Measurements from ENCODE around the gene ABCB6.

Gene ABCB6

GRCh38 chr2:219244789-219245147 is 26.0 kb upstream of the ABCB6 start:
- H3K4me3 ChIP-seq (ENCODE audit: low read length), result peak overlapping the region; percentile 92
- TF ChIP-seq, protein P1, sequence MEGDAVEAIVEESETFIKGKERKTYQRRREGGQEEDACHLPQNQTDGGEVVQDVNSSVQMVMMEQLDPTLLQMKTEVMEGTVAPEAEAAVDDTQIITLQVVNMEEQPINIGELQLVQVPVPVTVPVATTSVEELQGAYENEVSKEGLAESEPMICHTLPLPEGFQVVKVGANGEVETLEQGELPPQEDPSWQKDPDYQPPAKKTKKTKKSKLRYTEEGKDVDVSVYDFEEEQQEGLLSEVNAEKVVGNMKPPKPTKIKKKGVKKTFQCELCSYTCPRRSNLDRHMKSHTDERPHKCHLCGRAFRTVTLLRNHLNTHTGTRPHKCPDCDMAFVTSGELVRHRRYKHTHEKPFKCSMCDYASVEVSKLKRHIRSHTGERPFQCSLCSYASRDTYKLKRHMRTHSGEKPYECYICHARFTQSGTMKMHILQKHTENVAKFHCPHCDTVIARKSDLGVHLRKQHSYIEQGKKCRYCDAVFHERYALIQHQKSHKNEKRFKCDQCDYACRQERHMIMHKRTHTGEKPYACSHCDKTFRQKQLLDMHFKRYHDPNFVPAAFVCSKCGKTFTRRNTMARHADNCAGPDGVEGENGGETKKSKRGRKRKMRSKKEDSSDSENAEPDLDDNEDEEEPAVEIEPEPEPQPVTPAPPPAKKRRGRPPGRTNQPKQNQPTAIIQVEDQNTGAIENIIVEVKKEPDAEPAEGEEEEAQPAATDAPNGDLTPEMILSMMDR (conservative IDR thresholded peaks at IDR 0.05; ENCODE audit: low read depth, low read length), result no peak
- no peak for DNase-seq (ENCODE audit: low read depth)

DNA sequence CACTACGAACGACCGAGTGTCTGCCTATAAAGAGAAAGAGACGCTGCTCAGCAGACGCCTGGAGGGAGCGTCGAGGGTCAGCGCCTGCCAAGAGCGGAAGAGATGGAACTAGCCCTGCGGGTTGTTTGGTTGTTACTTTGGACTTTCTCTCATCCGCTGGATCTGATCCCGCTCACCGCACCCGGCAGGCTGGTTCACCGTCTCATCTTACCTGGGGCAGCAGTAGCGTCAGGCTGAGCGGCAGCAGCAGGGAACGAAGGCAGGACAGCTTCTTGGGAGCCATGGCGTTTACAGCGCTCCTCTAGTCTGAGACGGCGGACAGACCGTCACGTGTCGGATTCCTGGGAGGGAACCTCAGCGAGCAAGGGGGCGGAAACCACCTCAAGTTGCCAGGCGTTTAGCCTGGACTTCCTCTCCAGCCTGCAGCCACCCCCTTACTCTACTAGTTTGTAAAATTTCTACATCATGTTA is 24.6 kb upstream of the ABCB6 start:
- TF ChIP-seq, protein P1 (conservative IDR thresholded peaks at IDR 0.05; ENCODE audit: low read depth, low read length), result no peak
- H3K4me3 ChIP-seq (ENCODE audit: low read length), result peak overlapping the region; percentile 11
- DNase-seq (ENCODE audit: low read depth), result no peak

DNA sequence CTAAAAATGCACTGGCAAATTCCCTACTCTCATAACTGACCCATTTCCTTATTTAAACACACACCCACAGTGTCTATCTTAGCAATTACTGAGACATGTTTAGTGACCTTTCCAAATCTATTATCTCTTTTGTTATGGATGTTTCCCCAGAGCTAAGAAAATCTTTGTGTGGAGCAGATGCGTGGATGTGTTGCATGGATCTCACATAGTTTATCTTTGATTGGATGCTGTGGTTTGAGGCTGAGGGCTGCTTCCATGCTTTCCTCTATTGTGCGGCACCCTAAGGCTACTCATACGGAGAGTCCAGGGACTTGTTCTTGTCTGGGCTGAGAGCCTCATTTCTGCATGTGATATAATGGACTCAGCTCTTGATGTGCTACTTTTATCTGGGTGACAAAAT is 15.6 kb upstream of the ABCB6 start:
- no peak overlapping the region for H3K4me3 ChIP-seq (ENCODE audit: low read length)
- no peak for DNase-seq (ENCODE audit: low read depth)
- TF ChIP-seq, protein P1 (conservative IDR thresholded peaks at IDR 0.05; ENCODE audit: low read depth, low read length), result no peak

- H3K4me3 ChIP-seq (ENCODE audit: low read length), result peak overlapping the region; percentile 87
- TF ChIP-seq, protein P1 (conservative IDR thresholded peaks at IDR 0.05; ENCODE audit: low read depth, low read length), result no peak
- DNase-seq (ENCODE audit: low read depth), result no peak
These were observed 11.3 kb upstream of the ABCB6 start for GRCh38 chr2:219230059-219230540.

- peak; percentile 97 for DNase-seq (ENCODE audit: low read depth)
- H3K4me3 ChIP-seq (ENCODE audit: low read length), result peak within 1 kb of the TSS; percentile 87
- TF ChIP-seq, protein P1 (conservative IDR thresholded peaks at IDR 0.05; ENCODE audit: low read depth, low read length), result no peak
These were observed 10.7 kb upstream of the ABCB6 start, which contains the start of the genes ANKZF1 and ATG9A for GRCh38 chr2:219229305-219230058. TSS of gene ANKZF1 (plus strand) at chr2:219229806. CDS start at chr2:219230258, 452 bp downstream. TSS of gene ATG9A (minus strand) at chr2:219229636. CDS start at chr2:219228024, 1,612 bp downstream.

DNA sequence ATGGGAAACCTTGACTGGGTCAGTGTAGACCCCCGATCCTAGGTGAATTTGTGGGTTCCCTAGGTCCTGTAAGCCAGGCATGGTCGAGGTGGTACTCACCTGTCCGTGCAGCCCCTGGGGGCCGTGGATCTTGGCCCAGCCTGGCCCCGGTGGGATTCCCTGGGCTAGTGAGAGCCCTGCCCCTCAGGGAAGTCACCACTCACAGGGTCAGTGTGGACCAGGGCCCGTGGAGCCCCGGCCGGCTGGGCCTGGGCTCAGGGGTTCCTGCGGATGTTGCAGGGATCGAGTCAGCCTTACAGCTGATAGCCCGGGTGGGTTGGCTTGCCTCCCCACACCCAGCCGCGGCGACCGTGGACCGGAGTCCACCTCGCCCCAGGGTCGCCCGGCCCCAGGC is 10.2 kb upstream of the ABCB6 start:
- H3K4me3 ChIP-seq (ENCODE audit: low read length), result peak overlapping the region; percentile 87
- TF ChIP-seq, protein P1 (conservative IDR thresholded peaks at IDR 0.05; ENCODE audit: low read depth, low read length), result no peak

More for the DNA sequence above, 10.2 kb upstream of the ABCB6 start:
- DNase-seq (ENCODE audit: low read depth), result no peak
